Neural crest cell (in vitro differentiated cells): ENCODE results near the gene SHC2. TPM values are rescaled to one million over a fixed set of nuclear protein-coding genes. Genes with fewer than 3 reads are reported as not detected.

ENCODE experiments used
- DNase-seq: peaks from one replicate; pipeline ENCODE4 v3.0.0; 2021; ENCODE audit warnings: low read depth, mixed read lengths, low spot score
- H3K27ac Mint-ChIP-seq: one replicate; pipeline ENCODE4 v1.8.0; 2021; ENCODE audit warnings: mild to moderate bottlenecking, mixed read lengths; ENCODE audit not compliant: unreplicated experiment
- H3K27me3 Mint-ChIP-seq: 2 replicates; pipeline ENCODE4 v1.8.0; 2021; ENCODE audit warnings: low read depth, mild to moderate bottlenecking, mixed read lengths
- H3K36me3 Mint-ChIP-seq: 2 replicates; pipeline ENCODE4 v1.8.0; 2021; ENCODE audit warnings: low read depth, mild to moderate bottlenecking, mixed read lengths
- H3K4me1 Mint-ChIP-seq: 2 replicates; pipeline ENCODE4 v1.8.0; 2021; ENCODE audit warnings: mixed read lengths
- H3K4me3 Mint-ChIP-seq: one replicate; pipeline ENCODE4 v1.8.0; 2021; ENCODE audit warnings: mild to moderate bottlenecking, mixed read lengths
- H3K9me3 Mint-ChIP-seq: 2 replicates; pipeline ENCODE4 v1.8.0; 2021; ENCODE audit warnings: mixed read lengths
- total RNA-seq: library from RNA; stranded (reverse); gene quantifications from 2 replicates; pipeline ENCODE4 v1.2.1, GENCODE V29; 2021
- TF ChIP-seq, protein P1 (sequence below): fragments of 200-600 bp; sonication (generic); conservative IDR thresholded peaks from 2 replicates; pipeline ENCODE4 v1.5.0; 2021; ENCODE audit warnings: antibody characterized with exemption, mild to moderate bottlenecking

Gene SHC2
- total RNA-seq, 1 donor from 2014 or later = 45.2 TPM

DNA sequence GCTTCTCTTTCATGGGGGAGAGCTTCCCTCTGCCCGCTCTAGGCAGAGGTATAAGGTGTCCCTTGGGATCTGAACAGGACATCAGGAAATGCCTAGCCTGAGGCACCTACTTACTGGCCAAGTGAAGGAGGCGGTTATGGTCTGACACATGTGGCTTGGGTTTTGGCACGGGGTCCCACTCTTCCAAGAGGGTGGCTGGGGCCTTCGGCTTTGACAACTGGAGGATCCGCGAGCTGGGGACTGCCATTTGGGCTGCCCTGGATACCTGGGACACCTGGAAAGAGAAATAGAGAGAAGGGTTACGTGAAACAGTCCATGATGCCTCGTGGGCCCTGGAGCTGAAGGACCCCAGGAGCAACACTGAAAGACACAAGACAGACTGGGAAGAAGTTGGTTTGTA lies 93.9 kb downstream of the SHC2 start:
- Mint-ChIP-seq H3K4me3 (no peak overlapping the region), H3K9me3 (no peaks in the 10 kb centered on the region), H3K4me1 (peaks cover 13% of the 10 kb centered on the region), H3K27me3 (peaks cover 20% of the 10 kb centered on the region), H3K36me3 (no peaks in the 10 kb centered on the region), H3K27ac (no peak overlapping the region)
- no peak for DNase-seq
- TF ChIP-seq, protein P1, sequence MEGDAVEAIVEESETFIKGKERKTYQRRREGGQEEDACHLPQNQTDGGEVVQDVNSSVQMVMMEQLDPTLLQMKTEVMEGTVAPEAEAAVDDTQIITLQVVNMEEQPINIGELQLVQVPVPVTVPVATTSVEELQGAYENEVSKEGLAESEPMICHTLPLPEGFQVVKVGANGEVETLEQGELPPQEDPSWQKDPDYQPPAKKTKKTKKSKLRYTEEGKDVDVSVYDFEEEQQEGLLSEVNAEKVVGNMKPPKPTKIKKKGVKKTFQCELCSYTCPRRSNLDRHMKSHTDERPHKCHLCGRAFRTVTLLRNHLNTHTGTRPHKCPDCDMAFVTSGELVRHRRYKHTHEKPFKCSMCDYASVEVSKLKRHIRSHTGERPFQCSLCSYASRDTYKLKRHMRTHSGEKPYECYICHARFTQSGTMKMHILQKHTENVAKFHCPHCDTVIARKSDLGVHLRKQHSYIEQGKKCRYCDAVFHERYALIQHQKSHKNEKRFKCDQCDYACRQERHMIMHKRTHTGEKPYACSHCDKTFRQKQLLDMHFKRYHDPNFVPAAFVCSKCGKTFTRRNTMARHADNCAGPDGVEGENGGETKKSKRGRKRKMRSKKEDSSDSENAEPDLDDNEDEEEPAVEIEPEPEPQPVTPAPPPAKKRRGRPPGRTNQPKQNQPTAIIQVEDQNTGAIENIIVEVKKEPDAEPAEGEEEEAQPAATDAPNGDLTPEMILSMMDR = no peak

Other genes starting within 250 kb of the SHC2 start
- gene PLPP2, start 169.6 kb downstream of the SHC2 start, total RNA-seq = 0.89 and 1.1 TPM in 2 replicates
- 43.8 and 45.8 TPM in 2 replicates for gene MIER2, start 116.2 kb downstream of the SHC2 start, total RNA-seq
- 5.6 and 6.7 TPM in 2 replicates for gene C2CD4C, start 51.9 kb downstream of the SHC2 start, total RNA-seq
- 0.75 and 1.1 TPM in 2 replicates for gene MADCAM1, start 35.5 kb upstream of the SHC2 start, total RNA-seq
- 22.3 TPM in 2 replicates for gene TPGS1, start 46.5 kb upstream of the SHC2 start, total RNA-seq
- 106 and 111 TPM in 2 replicates for gene CDC34, start 70.7 kb upstream of the SHC2 start, total RNA-seq
- not detected in 2 replicates for gene GZMM, start 83.0 kb upstream of the SHC2 start, total RNA-seq
- 564 and 613 TPM in 2 replicates for gene BSG, start 111.6 kb upstream of the SHC2 start, total RNA-seq
- 0.71 and 0.84 TPM in 2 replicates for gene HCN2, start 128.8 kb upstream of the SHC2 start, total RNA-seq
- gene POLRMT, start 172.5 kb upstream of the SHC2 start, total RNA-seq = 69.7 and 71.1 TPM in 2 replicates
- gene FGF22, start 178.8 kb upstream of the SHC2 start, total RNA-seq = 0.51 and 0.84 TPM in 2 replicates
- gene RNF126, start 202.2 kb upstream of the SHC2 start, total RNA-seq = 50.6 and 55.9 TPM in 2 replicates
- 7.7 and 8.9 TPM in 2 replicates for gene FSTL3, start 215.4 kb upstream of the SHC2 start, total RNA-seq
- not detected in 2 replicates for gene PRSS57, start 234.4 kb upstream of the SHC2 start, total RNA-seq
- gene PALM, start 247.9 kb upstream of the SHC2 start, total RNA-seq = 45.1 and 52.1 TPM in 2 replicates